Suprapubic skin (tissue), 4 donors: Measurements from ENCODE around the gene SMIM24. TPM values are rescaled to one million over a fixed set of nuclear protein-coding genes. Genes with fewer than 3 reads are reported as not detected.

Experiments used
- DNase-seq, 2 donors: peaks; one replicate each; pipeline ENCODE4 v3.0.0-alpha.2; 2019; ENCODE audit warnings: low spot score in 2 of 2
- H3K27ac ChIP-seq: fragments of 200-600 bp; sonication (generic); one replicate; pipeline ENCODE4 v1.5.1; 2019
- H3K27me3 ChIP-seq: fragments of 200-600 bp; sonication (generic); one replicate; pipeline ENCODE4 v1.5.1; 2019
- H3K36me3 ChIP-seq: fragments of 200-600 bp; sonication (generic); one replicate; pipeline ENCODE4 v1.5.1; 2019
- H3K4me1 ChIP-seq: fragments of 200-600 bp; sonication (generic); one replicate; pipeline ENCODE4 v1.5.1; 2019
- H3K4me3 ChIP-seq: fragments of 200-600 bp; sonication (generic); one replicate; pipeline ENCODE4 v1.5.1; 2019; ENCODE audit warnings: mild to moderate bottlenecking
- H3K9me3 ChIP-seq: fragments of 200-600 bp; sonication (generic); one replicate; pipeline ENCODE4 v1.5.1; 2019
- CTCF ChIP-seq, 2 donors: fragments of 200-600 bp in 1 of 2; fragments of 450-650 bp in 1 of 2; sonication (generic) in 1 of 2; IDR thresholded peaks; one replicate each; pipeline ENCODE4 v1.5.1; 2016 to 2019; ENCODE audit warnings: antibody characterized with exemption in 2 of 2, mild to moderate bottlenecking in 1 of 2, moderate library complexity in 1 of 2
- EP300 ChIP-seq: sonication (generic); formaldehyde crosslinking; IDR thresholded peaks from one replicate; pipeline ENCODE4 v1.6.1; 2017; ENCODE audit warnings: antibody characterized with exemption
- POLR2A ChIP-seq, 2 donors: fragments of 450-650 bp; IDR thresholded peaks; one replicate each; pipeline ENCODE4 v1.6.1; 2017; ENCODE audit warnings: antibody characterized with exemption in 2 of 2, mild to moderate bottlenecking in 2 of 2, moderate library complexity in 2 of 2
- POLR2AphosphoS5 ChIP-seq, 3 donors: sonication (generic); formaldehyde crosslinking; IDR thresholded peaks; one replicate each; pipeline ENCODE4 v1.6.1; 2017; ENCODE audit warnings: antibody characterized with exemption in 3 of 3
- WGBS: methylation state at CpG from one replicate; pipeline ENCODE4 v1.1.5; 2018; 5-methylcytosine and 5-hydroxymethylcytosine counted together
- total RNA-seq, 4 donors: library from RNA; depleted of rRNA; stranded (reverse); fragments of >200 nt; gene quantifications; one replicate each; pipeline ENCODE4 v1.1.0, GENCODE V29; 2016

SMIM24 gene
- total RNA-seq, 4 donors from 2014 or later = 2.1 TPM; not detected in 3

GRCh38 chr19:3507371-3508120 lies 27.2 kb upstream of the SMIM24 start:
- Histone ChIP-seq H3K27ac (peak overlapping the region; percentile 91), H3K27me3 (no peaks in the 10 kb centered on the region), H3K4me3 (peak overlapping the region; percentile 98), H3K4me1 (peaks cover 39% of the 10 kb centered on the region), H3K9me3 (no peaks in the 10 kb centered on the region), H3K36me3 (peaks cover 28% of the 10 kb centered on the region)
- TF ChIP-seq POLR2A (IDR thresholded peaks at IDR 0.05) = no peak
- no peak for TF ChIP-seq POLR2AphosphoS5 (IDR thresholded peaks at IDR 0.05)
- no peak for TF ChIP-seq EP300
- no peak for TF ChIP-seq CTCF (IDR thresholded peaks at IDR 0.05)
- 38% methylated on average over 27 of the region's 31 CpGs for WGBS
- DNase-seq = peak in 1 of 2 donors; percentile 68

- Histone ChIP-seq H3K36me3 (peaks cover 28% of the 10 kb centered on the region), H3K4me1 (peaks cover 39% of the 10 kb centered on the region), H3K9me3 (no peaks in the 10 kb centered on the region), H3K4me3 (peak overlapping the region; percentile 98), H3K27me3 (no peaks in the 10 kb centered on the region), H3K27ac (peak overlapping the region; percentile 91)
- WGBS = 1% methylated on average over 42 of the region's 69 CpGs
- TF ChIP-seq EP300 (no peak), POLR2AphosphoS5 (IDR thresholded peaks at IDR 0.05) (no peak), CTCF (IDR thresholded peaks at IDR 0.05) (no peak), POLR2A (IDR thresholded peaks at IDR 0.05) (no peak)
- DNase-seq = peak in 1 of 2 donors; percentile 84
Measured at GRCh38 chr19:3506384-3507340, 26.3 kb upstream of the SMIM24 start.

GRCh38 chr19:3505598-3506383 lies 25.5 kb upstream of the SMIM24 start, which contains the start of gene FZR1:
TSS of gene FZR1 (plus strand) at chr19:3506311. CDS start at chr19:3522990, 16,679 bp downstream.
- Histone ChIP-seq H3K27me3 (no peaks in the 10 kb centered on the region), H3K4me3 (peak within 1 kb of the TSS; percentile 98), H3K27ac (peak within 1 kb of the TSS; percentile 91), H3K4me1 (peaks cover 35% of the 10 kb centered on the region), H3K36me3 (peaks cover 21% of the 10 kb centered on the region), H3K9me3 (no peaks in the 10 kb centered on the region)
- DNase-seq = peak; percentile 99 to 100
- 4% methylated on average over 7 of the region's 79 CpGs for WGBS
- TF ChIP-seq EP300 (no peak), POLR2A (IDR thresholded peaks at IDR 0.05) (peak; percentile 51 to 58), POLR2AphosphoS5 (IDR thresholded peaks at IDR 0.05) (peak in 2 of 3 donors; percentile 57 to 72), CTCF (IDR thresholded peaks at IDR 0.05) (no peak)

DNA sequence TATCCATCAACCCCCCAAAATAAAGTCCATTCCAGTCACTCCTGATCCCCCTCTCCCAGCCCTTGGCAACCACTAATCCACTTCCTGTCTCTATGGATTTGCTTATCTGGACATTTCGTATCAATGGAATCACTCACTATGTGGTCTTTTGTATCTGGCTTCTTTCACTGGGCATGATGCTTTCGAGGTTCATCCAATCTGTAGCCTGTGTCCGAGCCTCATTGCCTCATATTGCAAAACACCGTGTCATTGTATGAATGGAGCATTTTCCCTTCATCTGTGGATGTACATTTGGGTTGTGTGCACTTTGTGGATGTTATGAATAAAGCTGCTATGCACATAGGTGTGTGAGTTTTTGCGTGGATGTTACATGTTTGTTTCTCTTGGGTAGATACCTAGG lies 24.4 kb upstream of the SMIM24 start:
- TF ChIP-seq POLR2AphosphoS5 (IDR thresholded peaks at IDR 0.05) = no peak
- no peaks in the 10 kb centered on the region for H3K27me3 ChIP-seq
- peaks cover 11% of the 10 kb centered on the region for H3K36me3 ChIP-seq
- WGBS = 77% methylated on average over 5 of the region's 5 CpGs
- DNase-seq = no peak
- H3K4me1 ChIP-seq = peaks cover 36% of the 10 kb centered on the region
- peak overlapping the region; percentile 91 for H3K27ac ChIP-seq
- H3K4me3 ChIP-seq = no peak overlapping the region
- H3K9me3 ChIP-seq = no peaks in the 10 kb centered on the region

GRCh38 chr19:3503036-3503572 lies 22.8 kb upstream of the SMIM24 start:
- 94% methylated on average over 12 of the region's 13 CpGs for WGBS
- H3K9me3 ChIP-seq = no peaks in the 10 kb centered on the region
- peaks cover 34% of the 10 kb centered on the region for H3K4me1 ChIP-seq
- H3K27me3 ChIP-seq = no peaks in the 10 kb centered on the region
- H3K4me3 ChIP-seq = no peak overlapping the region
- TF ChIP-seq EP300 = no peak
- H3K27ac ChIP-seq = no peak overlapping the region
- DNase-seq = no peak
- no peaks in the 10 kb centered on the region for H3K36me3 ChIP-seq
